Hepatocyte (in vitro differentiated cells): ENCODE results near the gene PTPN5. TPM values are rescaled to one million over a fixed set of nuclear protein-coding genes. Genes with fewer than 3 reads are reported as not detected.

Experiments
- DNase-seq: peaks from one replicate; pipeline ENCODE4 v3.0.0-alpha.2; 2016; ENCODE audit warnings: low spot score
- H2AFZ ChIP-seq: fragments of 200-600 bp; sonication (generic); 2 replicates; pipeline ENCODE4 v1.6.0; 2016; ENCODE audit warnings: antibody characterized with exemption, mild to moderate bottlenecking
- H3K27ac ChIP-seq: fragments of 200-600 bp; sonication (generic); 2 replicates; pipeline ENCODE4 v1.5.1; 2016; ENCODE audit warnings: mild to moderate bottlenecking
- H3K27me3 ChIP-seq: fragments of 200-600 bp; sonication (generic); 2 replicates; pipeline ENCODE4 v1.6.1; 2016
- H3K36me3 ChIP-seq: fragments of 200-600 bp; sonication (generic); replicated peaks from 2 replicates; pipeline ENCODE4 v1.5.1; 2016; ENCODE audit warnings: low read depth; ENCODE audit not compliant: insufficient read depth
- H3K4me1 ChIP-seq: fragments of 200-600 bp; sonication (generic); 2 replicates; pipeline ENCODE4 v1.5.1; 2016; ENCODE audit warnings: mild to moderate bottlenecking, moderate library complexity; ENCODE audit not compliant: insufficient read depth
- H3K4me2 ChIP-seq: fragments of 200-600 bp; sonication (generic); 2 replicates; pipeline ENCODE4 v1.6.0; 2016
- H3K4me3 ChIP-seq: fragments of 200-600 bp; sonication (generic); 2 replicates; pipeline ENCODE4 v1.5.1; 2016; ENCODE audit warnings: mild to moderate bottlenecking
- H3K79me2 ChIP-seq: fragments of 200-600 bp; sonication (generic); 2 replicates; pipeline ENCODE4 v1.6.0; 2017; ENCODE audit warnings: mild to moderate bottlenecking
- H3K9me2 ChIP-seq: fragments of 200-600 bp; sonication (generic); replicated peaks from 2 replicates; pipeline ENCODE4 v1.6.0; 2017; ENCODE audit warnings: mild to moderate bottlenecking; ENCODE audit not compliant: insufficient read depth
- H3K9me3 ChIP-seq: fragments of 200-600 bp; sonication (generic); 2 replicates; pipeline ENCODE4 v1.5.1; 2016; ENCODE audit warnings: low read depth, mild to moderate bottlenecking
- H4K20me1 ChIP-seq: fragments of 200-600 bp; sonication (generic); 2 replicates; pipeline ENCODE4 v1.6.0; 2016; ENCODE audit warnings: mild to moderate bottlenecking; ENCODE audit not compliant: insufficient read depth, poor library complexity, severe bottlenecking
- EZH2 ChIP-seq: fragments of 200-600 bp; sonication (generic); IDR thresholded peaks from 2 replicates; pipeline ENCODE4 v1.6.1; 2016; ENCODE audit warnings: antibody characterized with exemption, mild to moderate bottlenecking, borderline replicate concordance
- EZH2phosphoT487 ChIP-seq: fragments of 200-600 bp; sonication (generic); IDR thresholded peaks from one replicate; pipeline ENCODE4 v1.6.1; 2018; ENCODE audit warnings: antibody characterized with exemption, mild to moderate bottlenecking, low read depth, moderate library complexity; ENCODE audit not compliant: unreplicated experiment, severe bottlenecking
- WGBS: methylation state at CpG from one replicate; pipeline ENCODE4 v1.1.6; 2016; ENCODE audit warnings: low lambda C conversion rate; ENCODE audit errors: missing lambda C conversion rate; 5-methylcytosine and 5-hydroxymethylcytosine counted together
- polyA plus RNA-seq: library from polyadenylated mRNA; unstranded; fragments of >200 nt; fragmentation: Nextera tagmentation; extraction: Ambion mirVana; gene quantifications from 2 replicates; pipeline ENCODE4 v1.2.1, GENCODE V29; 2016
- total RNA-seq: library from RNA; depleted of rRNA; stranded (reverse); fragments of >200 nt; gene quantifications from 2 replicates; pipeline ENCODE4 v1.2.3, GENCODE V29; 2014
- TF ChIP-seq, protein P1 (sequence below): fragments of 200-600 bp; sonication (generic); IDR thresholded peaks from 2 replicates; pipeline ENCODE4 v1.5.1; 2016; ENCODE audit warnings: antibody characterized with exemption, mild to moderate bottlenecking; ENCODE audit not compliant: poor library complexity

Gene PTPN5
- total and polyA plus RNA-seq, 2 experiments from 2014 or later: 0.22 to 0.90 TPM

DNA sequence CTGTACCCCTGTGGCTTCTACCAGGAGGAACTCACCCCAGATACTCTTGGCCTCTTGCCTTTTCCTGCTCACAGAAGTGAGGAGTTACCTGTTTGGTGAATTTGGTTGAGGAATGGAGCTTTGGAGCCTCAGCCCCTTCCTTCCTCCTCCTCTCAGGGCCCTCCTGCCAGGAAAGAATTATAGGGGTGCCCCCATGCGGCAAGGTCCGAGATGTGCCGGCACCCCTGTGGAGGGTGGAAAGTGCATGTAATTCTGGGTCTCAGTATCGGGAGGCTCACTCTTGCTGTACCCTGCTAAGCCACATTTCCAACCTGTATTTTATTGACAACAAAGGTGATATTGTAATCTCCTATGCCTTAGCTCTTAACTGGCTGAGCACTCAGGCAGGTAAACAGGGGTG, 51.9 kb downstream of the PTPN5 start:
- no peaks in the 10 kb centered on the region for H3K9me3 ChIP-seq
- WGBS: 83% methylated on average over 4 of the region's 4 CpGs
- H3K79me2 ChIP-seq: no peaks in the 10 kb centered on the region
- H3K36me3 ChIP-seq: no peaks in the 10 kb centered on the region
- no peak for DNase-seq
- TF ChIP-seq EZH2phosphoT487 (no peak), EZH2 (no peak)
- TF ChIP-seq, protein P1, sequence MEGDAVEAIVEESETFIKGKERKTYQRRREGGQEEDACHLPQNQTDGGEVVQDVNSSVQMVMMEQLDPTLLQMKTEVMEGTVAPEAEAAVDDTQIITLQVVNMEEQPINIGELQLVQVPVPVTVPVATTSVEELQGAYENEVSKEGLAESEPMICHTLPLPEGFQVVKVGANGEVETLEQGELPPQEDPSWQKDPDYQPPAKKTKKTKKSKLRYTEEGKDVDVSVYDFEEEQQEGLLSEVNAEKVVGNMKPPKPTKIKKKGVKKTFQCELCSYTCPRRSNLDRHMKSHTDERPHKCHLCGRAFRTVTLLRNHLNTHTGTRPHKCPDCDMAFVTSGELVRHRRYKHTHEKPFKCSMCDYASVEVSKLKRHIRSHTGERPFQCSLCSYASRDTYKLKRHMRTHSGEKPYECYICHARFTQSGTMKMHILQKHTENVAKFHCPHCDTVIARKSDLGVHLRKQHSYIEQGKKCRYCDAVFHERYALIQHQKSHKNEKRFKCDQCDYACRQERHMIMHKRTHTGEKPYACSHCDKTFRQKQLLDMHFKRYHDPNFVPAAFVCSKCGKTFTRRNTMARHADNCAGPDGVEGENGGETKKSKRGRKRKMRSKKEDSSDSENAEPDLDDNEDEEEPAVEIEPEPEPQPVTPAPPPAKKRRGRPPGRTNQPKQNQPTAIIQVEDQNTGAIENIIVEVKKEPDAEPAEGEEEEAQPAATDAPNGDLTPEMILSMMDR: no peak
- no peak overlapping the region for H3K4me2 ChIP-seq
- no peak overlapping the region for H3K27ac ChIP-seq
- no peaks in the 10 kb centered on the region for H3K4me1 ChIP-seq
- H3K9me2 ChIP-seq: no peaks in the 10 kb centered on the region
- H3K27me3 ChIP-seq: no peaks in the 10 kb centered on the region
- no peak overlapping the region for H2AFZ ChIP-seq
- H4K20me1 ChIP-seq: no peaks in the 10 kb centered on the region
- no peak overlapping the region for H3K4me3 ChIP-seq

DNA sequence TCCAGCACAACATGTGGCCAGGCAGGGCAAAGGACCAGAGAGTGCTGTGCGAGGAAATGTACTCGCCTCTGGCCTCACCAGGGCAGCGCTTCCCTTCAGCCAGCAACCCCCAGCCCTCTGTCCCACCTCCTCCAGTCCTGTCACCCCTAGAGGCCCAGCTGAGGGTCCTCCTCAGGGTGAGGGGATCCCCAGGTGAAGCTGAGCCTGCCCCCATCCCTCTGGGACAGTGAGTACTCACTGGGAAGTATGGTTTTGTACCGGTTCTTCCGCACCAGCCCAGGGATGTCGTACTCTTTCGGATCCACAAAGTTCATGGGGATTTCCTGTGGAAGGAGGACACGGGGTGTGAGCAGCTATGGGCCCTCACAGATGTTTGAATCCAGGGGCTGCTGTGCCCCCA, 54.0 kb downstream of the PTPN5 start:
- 95% methylated on average over 8 of the region's 8 CpGs for WGBS
- Histone ChIP-seq H3K4me3 (no peak overlapping the region), H2AFZ (no peak overlapping the region), H3K36me3 (no peaks in the 10 kb centered on the region), H4K20me1 (no peaks in the 10 kb centered on the region), H3K9me2 (no peaks in the 10 kb centered on the region), H3K9me3 (no peaks in the 10 kb centered on the region), H3K27ac (no peak overlapping the region), H3K79me2 (no peaks in the 10 kb centered on the region), H3K4me2 (no peak overlapping the region), H3K4me1 (no peaks in the 10 kb centered on the region), H3K27me3 (no peaks in the 10 kb centered on the region)
- TF ChIP-seq EZH2phosphoT487: no peak
- TF ChIP-seq EZH2: no peak
- TF ChIP-seq, protein P1: no peak
- no peak for DNase-seq

DNA sequence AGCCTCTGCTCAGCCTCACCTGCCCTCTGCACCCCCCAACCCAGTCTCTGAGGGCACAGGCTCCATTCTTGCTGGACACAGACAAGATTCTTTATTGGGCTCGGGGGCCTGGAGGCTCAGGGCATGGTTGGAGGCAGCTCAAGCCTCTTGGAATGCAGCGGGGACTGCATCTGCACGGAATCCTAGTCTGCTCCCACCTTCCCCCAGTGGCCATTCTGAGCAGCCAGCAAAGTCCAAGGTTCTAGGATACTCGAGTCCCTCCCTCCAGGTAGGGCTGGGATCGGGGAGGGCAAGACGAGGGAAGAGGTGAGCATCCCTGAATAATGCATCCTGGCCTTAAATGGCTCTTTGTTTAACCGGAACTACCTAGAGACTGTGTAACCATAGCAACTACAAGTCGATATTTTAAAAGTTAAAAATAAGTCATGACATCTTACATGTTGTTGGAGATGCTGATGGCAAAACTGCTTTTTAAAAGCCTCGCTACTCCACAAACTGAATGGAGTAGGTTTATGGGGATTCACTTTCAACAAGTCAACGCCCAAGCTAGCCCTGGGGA, 54.9 kb downstream of the PTPN5 start:
- Histone ChIP-seq H3K9me3 (no peaks in the 10 kb centered on the region), H4K20me1 (no peaks in the 10 kb centered on the region), H3K4me3 (no peak overlapping the region), H2AFZ (no peak overlapping the region), H3K79me2 (no peaks in the 10 kb centered on the region), H3K27ac (no peak overlapping the region), H3K36me3 (no peaks in the 10 kb centered on the region), H3K4me1 (no peaks in the 10 kb centered on the region), H3K4me2 (no peak overlapping the region), H3K9me2 (no peaks in the 10 kb centered on the region), H3K27me3 (no peaks in the 10 kb centered on the region)
- TF ChIP-seq EZH2: no peak
- TF ChIP-seq, protein P1: no peak
- no peak for TF ChIP-seq EZH2phosphoT487
- WGBS: 57% methylated on average over 10 of the region's 10 CpGs
- no peak for DNase-seq
